ENCODE measurements around the gene CXCR5. TPM values are rescaled to one million over a fixed set of nuclear protein-coding genes. Genes with fewer than 3 reads are reported as not detected.
A peak's percentile ranks its signal among the peaks of the same experiment; 100 is the strongest.

CXCR5 gene
- total and polyA plus RNA-seq, 2 donors (not counting 1 experiment from before 2014, with no cell fraction given) = 111 to 163 TPM

DNA sequence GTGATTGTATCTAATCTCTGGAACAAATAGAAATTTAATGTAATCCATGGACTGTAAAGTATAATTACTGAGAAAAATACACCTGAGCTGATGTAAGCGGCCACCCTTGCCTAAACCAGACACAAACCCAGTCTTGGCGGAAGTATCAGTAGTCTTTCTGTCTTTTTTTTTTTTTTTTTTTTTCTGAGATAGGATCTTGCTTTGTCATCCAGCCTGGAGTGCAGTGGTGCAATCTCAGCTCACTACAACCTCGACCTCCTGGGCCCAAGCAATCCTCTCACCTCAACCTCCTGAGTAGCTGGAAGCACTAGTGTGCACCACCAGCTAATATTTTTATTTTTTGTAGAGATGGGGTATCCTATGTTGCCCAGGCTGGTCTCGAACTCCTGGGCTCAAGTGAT lies 5.5 kb upstream of the CXCR5 start:
- CTCF ChIA-PET = interaction anchor here (0.6 to 4.3 kb wide), 8 partner anchors 8 to 188 kb away, joined by 3 to 47 read pairs (median 6); partner anchors contain the start of gene DDX6
- Histone ChIP-seq H3K36me3 (replicated peaks in 1 of 2; ENCODE audit: control extremely low read depth in 1 of 2, control insufficient read depth in 1 of 2, extremely low read depth in 1 of 2, insufficient read depth in 2 of 2, low read length in 1 of 2) (no peaks in the 10 kb centered on the region), H3K4me3 (ENCODE audit: control extremely low read depth in 1 of 5, extremely low read depth in 1 of 5, insufficient read depth in 1 of 5, low read depth in 2 of 5, low read length in 4 of 5) (no peak overlapping the region), H3K9ac (ENCODE audit: low read length) (no peak overlapping the region), H3K9me3 (ENCODE audit: control extremely low read depth in 1 of 3, control insufficient read depth in 2 of 3, insufficient read depth in 1 of 3, low read length in 2 of 3) (no peaks in the 10 kb centered on the region), H3K4me2 (replicated peaks; ENCODE audit: low read depth, low read length, poor library complexity, severe bottlenecking) (peak overlapping the region; percentile 73), H3K79me2 (ENCODE audit: control insufficient read depth, insufficient read depth, low read length) (peaks cover 88% of the 10 kb centered on the region), H3K4me1 (ENCODE audit: control insufficient read depth in 2 of 2, insufficient read depth in 2 of 2, low read length in 2 of 2) (peaks cover 67% of the 10 kb centered on the region in 2 donors), H4K20me1 (ENCODE audit: control insufficient read depth, insufficient read depth, low read length, poor library complexity, severe bottlenecking) (no peaks in the 10 kb centered on the region), H3K27me3 (replicated peaks in 1 of 4; ENCODE audit: control extremely low read depth in 1 of 4, control insufficient read depth in 3 of 4, insufficient read depth in 4 of 4, low read length in 3 of 4) (no peaks in the 10 kb centered on the region), H2AFZ (ENCODE audit: insufficient read depth, low read depth, low read length, poor library complexity, severe bottlenecking) (no peak overlapping the region), H3K27ac (ENCODE audit: low read length in 2 of 2) (peak overlapping the region; percentile 79 to 93)
- POLR2A ChIA-PET = interaction anchor here (0.6 to 2.2 kb wide), 7 partner anchors 26 to 317 kb away, joined by 3 to 50 read pairs (median 7); partner anchors contain the start of gene DDX6
- TF ChIP-seq, protein P1, sequence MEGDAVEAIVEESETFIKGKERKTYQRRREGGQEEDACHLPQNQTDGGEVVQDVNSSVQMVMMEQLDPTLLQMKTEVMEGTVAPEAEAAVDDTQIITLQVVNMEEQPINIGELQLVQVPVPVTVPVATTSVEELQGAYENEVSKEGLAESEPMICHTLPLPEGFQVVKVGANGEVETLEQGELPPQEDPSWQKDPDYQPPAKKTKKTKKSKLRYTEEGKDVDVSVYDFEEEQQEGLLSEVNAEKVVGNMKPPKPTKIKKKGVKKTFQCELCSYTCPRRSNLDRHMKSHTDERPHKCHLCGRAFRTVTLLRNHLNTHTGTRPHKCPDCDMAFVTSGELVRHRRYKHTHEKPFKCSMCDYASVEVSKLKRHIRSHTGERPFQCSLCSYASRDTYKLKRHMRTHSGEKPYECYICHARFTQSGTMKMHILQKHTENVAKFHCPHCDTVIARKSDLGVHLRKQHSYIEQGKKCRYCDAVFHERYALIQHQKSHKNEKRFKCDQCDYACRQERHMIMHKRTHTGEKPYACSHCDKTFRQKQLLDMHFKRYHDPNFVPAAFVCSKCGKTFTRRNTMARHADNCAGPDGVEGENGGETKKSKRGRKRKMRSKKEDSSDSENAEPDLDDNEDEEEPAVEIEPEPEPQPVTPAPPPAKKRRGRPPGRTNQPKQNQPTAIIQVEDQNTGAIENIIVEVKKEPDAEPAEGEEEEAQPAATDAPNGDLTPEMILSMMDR (IDR thresholded peaks at IDR 0.05) = no peak
- no peak for TF ChIP-seq EZH2 (IDR thresholded peaks at IDR 0.05; ENCODE audit: borderline replicate concordance, insufficient read depth, low read depth, low read length, poor library complexity, severe bottlenecking)
- no peak for ATAC-seq (ENCODE audit: low read depth)
- Mint-ChIP-seq H3K4me1 (peaks cover 75% of the 10 kb centered on the region), H3K9me3 (ENCODE audit: insufficient read depth) (no peaks in the 10 kb centered on the region), H3K27me3 (no peaks in the 10 kb centered on the region), H3K27ac (peak overlapping the region; percentile 72), H3K4me3 (no peak overlapping the region)
- intact Hi-C loops (cut with micrococcal nuclease) = loop anchor here (10.0 kb wide), 1 partner anchor 443 kb away; the partner anchor contains the start of gene KMT2A
- DNase-seq = peak; percentile 31
- WGBS (ENCODE audit: insufficient coverage) = no CpG with 5 or more reads among the region's 4 CpGs

DNA sequence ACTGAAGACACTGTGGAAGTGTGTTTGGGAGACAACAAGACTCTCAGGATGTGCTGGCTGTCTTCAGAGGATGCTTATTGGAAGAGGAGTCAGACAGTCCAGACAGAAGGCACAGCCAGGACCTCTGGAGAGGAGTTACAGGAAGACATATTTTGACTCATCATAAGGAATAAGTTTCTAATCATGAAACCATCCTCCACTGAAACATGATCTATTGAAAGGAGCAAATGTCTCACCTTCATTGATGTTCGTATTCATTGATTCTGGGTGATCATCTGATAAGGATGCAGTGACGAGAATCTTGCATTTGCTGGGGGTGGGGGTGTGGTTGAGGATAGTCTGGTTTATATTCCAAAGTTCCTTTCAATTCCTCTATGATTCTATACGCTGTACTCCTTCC lies 2.5 kb upstream of the CXCR5 start:
- Mint-ChIP-seq H3K27ac (peak overlapping the region; percentile 73), H3K4me1 (peaks cover 68% of the 10 kb centered on the region), H3K27me3 (no peaks in the 10 kb centered on the region), H3K9me3 (ENCODE audit: insufficient read depth) (no peaks in the 10 kb centered on the region), H3K4me3 (no peak overlapping the region)
- Histone ChIP-seq H3K9ac (ENCODE audit: low read length) (no peak overlapping the region), H3K79me2 (ENCODE audit: control insufficient read depth, insufficient read depth, low read length) (peaks cover 89% of the 10 kb centered on the region), H2AFZ (ENCODE audit: insufficient read depth, low read depth, low read length, poor library complexity, severe bottlenecking) (no peak overlapping the region), H3K9me3 (ENCODE audit: control extremely low read depth in 1 of 3, control insufficient read depth in 2 of 3, insufficient read depth in 1 of 3, low read length in 2 of 3) (no peaks in the 10 kb centered on the region), H3K4me1 (ENCODE audit: control insufficient read depth in 2 of 2, insufficient read depth in 2 of 2, low read length in 2 of 2) (peaks cover 46 to 63% of the 10 kb centered on the region in 2 donors), H3K4me2 (replicated peaks; ENCODE audit: low read depth, low read length, poor library complexity, severe bottlenecking) (no peak overlapping the region), H3K4me3 (ENCODE audit: control extremely low read depth in 1 of 5, extremely low read depth in 1 of 5, insufficient read depth in 1 of 5, low read depth in 2 of 5, low read length in 4 of 5) (no peak overlapping the region), H4K20me1 (ENCODE audit: control insufficient read depth, insufficient read depth, low read length, poor library complexity, severe bottlenecking) (peaks cover 22% of the 10 kb centered on the region), H3K27me3 (replicated peaks in 1 of 4; ENCODE audit: control extremely low read depth in 1 of 4, control insufficient read depth in 3 of 4, insufficient read depth in 4 of 4, low read length in 3 of 4) (no peaks in the 10 kb centered on the region), H3K27ac (ENCODE audit: low read length in 2 of 2) (no peak overlapping the region), H3K36me3 (replicated peaks in 1 of 2; ENCODE audit: control extremely low read depth in 1 of 2, control insufficient read depth in 1 of 2, extremely low read depth in 1 of 2, insufficient read depth in 2 of 2, low read length in 1 of 2) (peaks cover 0 to 12% of the 10 kb centered on the region in 2 experiments)
- no peak for ATAC-seq (ENCODE audit: low read depth)
- ChIA-PET CTCF (interaction anchor here (1.2 to 1.4 kb wide), 2 partner anchors 8 to 91 kb away, joined by 3 to 5 read pairs; no protein-coding TSS in a partner anchor), POLR2A (interaction anchor here (0.7 kb wide), 1 partner anchor 61 kb away, joined by 9 read pairs; no protein-coding TSS in a partner anchor)
- intact Hi-C loops (cut with micrococcal nuclease) = no loop called here
- TF ChIP-seq, protein P1 (IDR thresholded peaks at IDR 0.05) = no peak
- TF ChIP-seq EZH2 (IDR thresholded peaks at IDR 0.05; ENCODE audit: borderline replicate concordance, insufficient read depth, low read depth, low read length, poor library complexity, severe bottlenecking) = no peak
- no CpG with 5 or more reads among the region's 3 CpGs for WGBS (ENCODE audit: insufficient coverage)
- no peak for DNase-seq
